MG63 (cell line): Measurements from ENCODE around the gene CENPP. TPM values are rescaled to one million over a fixed set of nuclear protein-coding genes. Genes with fewer than 3 reads are reported as not detected.

Experiments used
- DNase-seq: peaks from one replicate; pipeline ENCODE4 v3.0.0-alpha.2; 2020
- H3K27me3 ChIP-seq: fragments of 250-450 bp; sonication (Bioruptor Pico); 2 replicates; pipeline ENCODE4 v1.5.1; 2020; ENCODE audit warnings: mild to moderate bottlenecking, moderate library complexity
- H3K36me3 ChIP-seq: fragments of 250-450 bp; sonication (Bioruptor Pico); 2 replicates; pipeline ENCODE4 v1.5.1; 2020; ENCODE audit warnings: mild to moderate bottlenecking, moderate library complexity
- H3K4me3 ChIP-seq: fragments of 250-450 bp; sonication (Bioruptor Pico); 2 replicates; pipeline ENCODE4 v1.5.1; 2020; ENCODE audit warnings: mild to moderate bottlenecking, moderate library complexity
- H3K9me3 ChIP-seq: fragments of 250-450 bp; sonication (Bioruptor Pico); 2 replicates; pipeline ENCODE4 v1.5.1; 2020; ENCODE audit warnings: mild to moderate bottlenecking, moderate library complexity
- total RNA-seq: library from RNA; depleted of rRNA; stranded (reverse); fragments of >200 nt; shearing (Covaris generic); gene quantifications from 2 replicates; pipeline ENCODE4 v1.2.3, GENCODE V29; 2014; ENCODE audit warnings: low replicate concordance

Gene CENPP
- total RNA-seq, 1 experiment from 2014 or later, result 16.2 TPM

DNA sequence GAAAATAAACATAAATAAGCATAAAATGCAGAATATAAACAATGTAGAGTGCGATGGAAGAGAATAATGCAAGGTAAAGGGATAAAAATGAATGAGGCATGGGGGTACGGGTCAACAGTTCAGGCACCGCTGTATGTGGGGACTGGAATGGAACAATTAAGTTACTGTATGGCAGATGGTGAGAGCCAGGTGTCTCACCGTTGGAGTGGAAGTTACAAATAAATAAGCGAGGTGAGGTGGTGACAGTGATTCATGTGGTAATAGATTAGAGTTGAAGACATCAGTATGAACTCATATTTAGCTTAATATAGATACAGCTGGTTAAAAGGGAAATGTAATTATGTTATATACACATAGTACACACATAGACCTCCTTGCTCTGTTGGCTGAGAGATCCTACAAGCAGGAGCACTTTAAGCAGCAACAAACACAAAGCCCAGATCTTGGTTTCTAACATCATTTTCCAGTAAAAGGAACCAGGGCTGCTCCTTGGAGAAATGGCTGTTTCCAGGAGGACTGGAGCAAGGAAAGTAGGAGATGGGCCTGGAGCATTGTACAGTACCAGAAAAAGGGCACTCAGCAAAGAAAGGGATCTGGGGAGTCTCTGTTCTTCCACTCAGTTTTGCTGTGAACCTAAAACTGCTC, 100.9 kb downstream of the CENPP start:
- H3K4me3 ChIP-seq, result no peak overlapping the region
- no peaks in the 10 kb centered on the region for H3K27me3 ChIP-seq
- H3K9me3 ChIP-seq, result no peaks in the 10 kb centered on the region
- no peak for DNase-seq
- no peaks in the 10 kb centered on the region for H3K36me3 ChIP-seq

DNA sequence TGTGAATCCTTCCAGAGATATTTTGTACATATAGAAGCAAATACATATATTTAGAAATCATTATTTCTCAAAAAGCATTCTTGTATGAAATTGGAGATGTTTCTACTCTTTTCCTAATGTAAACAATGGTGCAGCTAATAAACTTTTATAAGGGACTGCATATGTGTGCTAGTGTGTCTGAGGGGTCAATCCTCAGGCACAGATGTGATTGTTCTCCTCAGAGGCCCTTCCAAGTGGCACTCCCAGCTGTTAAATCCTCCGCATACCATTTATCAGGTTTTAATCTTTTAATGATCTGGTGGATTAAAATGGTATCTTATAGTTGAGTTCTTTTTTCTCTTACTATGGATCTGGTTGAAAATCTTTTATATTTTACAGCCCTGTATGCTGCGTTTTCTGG, 104.1 kb downstream of the CENPP start:
- H3K4me3 ChIP-seq, result no peak overlapping the region
- no peak for DNase-seq
- H3K36me3 ChIP-seq, result no peaks in the 10 kb centered on the region
- no peaks in the 10 kb centered on the region for H3K9me3 ChIP-seq
- no peaks in the 10 kb centered on the region for H3K27me3 ChIP-seq

DNA sequence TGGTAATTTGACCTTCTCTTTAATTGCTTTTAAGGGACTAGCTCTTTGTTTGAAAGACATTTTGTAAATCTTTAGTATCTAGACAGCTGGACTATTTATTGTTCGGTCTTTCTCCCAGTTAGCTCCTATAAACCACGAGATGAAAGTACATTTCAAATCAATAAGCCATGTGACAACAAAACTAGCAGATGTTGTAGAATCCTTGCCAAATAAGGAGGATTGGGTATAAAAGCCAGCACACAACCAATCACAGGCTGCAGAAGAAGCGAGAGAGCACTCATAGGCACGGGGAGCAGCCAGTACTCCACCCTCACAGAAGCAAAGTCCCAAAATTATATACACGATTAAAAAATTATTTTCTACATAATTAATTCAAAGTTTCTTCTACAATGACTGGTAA, 106.6 kb downstream of the CENPP start:
- H3K27me3 ChIP-seq, result no peaks in the 10 kb centered on the region
- H3K36me3 ChIP-seq, result no peaks in the 10 kb centered on the region
- no peak overlapping the region for H3K4me3 ChIP-seq
- no peaks in the 10 kb centered on the region for H3K9me3 ChIP-seq
- no peak for DNase-seq

DNA sequence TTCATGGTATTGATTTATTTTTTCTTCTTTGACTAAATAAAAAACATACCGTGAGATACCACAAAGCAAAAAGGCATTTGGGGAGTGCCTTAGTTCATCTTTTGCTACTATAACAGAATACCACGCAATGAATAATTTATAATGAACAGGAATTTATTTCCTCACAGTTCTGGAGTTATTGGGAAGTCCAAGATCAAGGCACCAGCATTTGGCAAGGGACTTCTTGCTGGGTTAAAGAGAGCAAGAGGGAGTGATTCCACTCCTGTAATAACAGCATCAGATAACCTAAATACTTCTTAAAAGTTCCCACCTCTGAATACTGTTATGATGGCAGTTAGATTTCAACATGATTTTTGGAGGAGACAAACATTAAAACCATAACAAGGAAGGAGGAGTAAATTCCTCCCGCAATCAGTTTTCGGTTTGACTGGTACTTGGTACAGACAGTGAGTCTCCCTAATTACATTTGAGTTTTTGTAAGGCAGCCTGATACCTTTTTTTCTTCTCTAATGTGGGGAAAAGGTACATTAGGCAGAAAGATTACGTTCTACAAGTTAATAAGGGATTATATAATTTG, 107.3 kb downstream of the CENPP start:
- no peaks in the 10 kb centered on the region for H3K27me3 ChIP-seq

DNA sequence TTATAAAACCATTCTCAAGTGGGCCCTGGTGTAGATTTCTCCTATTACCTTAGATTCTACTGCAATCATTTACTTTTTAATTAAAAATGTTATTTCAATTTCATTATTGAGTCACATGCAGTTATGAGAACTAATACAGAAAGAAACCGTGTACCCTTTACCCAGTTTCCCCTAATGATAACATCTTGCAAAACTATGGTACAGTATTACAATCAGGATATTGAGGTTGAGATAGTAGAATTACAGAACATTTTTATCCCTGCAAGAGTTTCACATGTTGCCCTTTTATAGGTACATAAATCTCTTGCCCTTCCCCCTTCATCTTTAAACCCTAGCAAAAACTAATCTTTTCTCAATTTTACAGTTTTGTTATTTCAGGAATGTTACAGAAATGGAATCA, 109.5 kb downstream of the CENPP start:
- Histone ChIP-seq H3K27me3 (no peaks in the 10 kb centered on the region), H3K9me3 (no peaks in the 10 kb centered on the region), H3K36me3 (no peaks in the 10 kb centered on the region), H3K4me3 (no peak overlapping the region)
- no peak for DNase-seq

More for the DNA sequence above, 107.3 kb downstream of the CENPP start:
- H3K36me3 ChIP-seq, result no peaks in the 10 kb centered on the region
- no peaks in the 10 kb centered on the region for H3K9me3 ChIP-seq
- DNase-seq, result no peak
- H3K4me3 ChIP-seq, result no peak overlapping the region

DNA sequence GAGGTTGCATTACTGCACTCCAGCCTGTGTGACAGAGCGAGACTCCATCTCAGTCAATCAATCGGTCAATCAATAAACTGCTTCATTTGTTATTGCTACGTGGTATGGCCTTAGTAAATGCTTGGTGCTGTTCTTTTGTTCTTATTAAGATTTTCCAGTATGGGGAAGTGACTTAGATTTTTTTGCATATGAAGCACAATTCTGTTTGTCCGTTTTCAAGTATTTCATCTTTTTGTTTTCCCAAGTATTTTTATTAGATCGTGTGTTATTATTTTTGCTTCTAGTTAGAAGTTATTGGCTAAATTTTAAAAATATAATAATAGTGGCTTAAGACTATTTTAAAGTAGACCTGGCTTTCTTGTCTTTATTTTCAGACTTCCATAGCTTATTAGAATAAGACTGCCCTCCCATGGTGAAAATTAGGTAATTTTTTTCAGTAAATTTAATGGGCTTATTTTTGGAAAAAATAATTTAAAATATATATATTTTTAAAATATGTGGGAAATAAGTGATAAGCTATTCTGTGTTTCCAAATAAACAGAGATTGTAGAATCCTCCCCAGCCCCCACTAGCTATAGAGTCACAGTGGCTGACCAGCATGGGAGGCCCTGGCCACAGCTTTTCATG, 113.3 kb downstream of the CENPP start:
- no peak overlapping the region for H3K4me3 ChIP-seq
- no peak for DNase-seq

DNA sequence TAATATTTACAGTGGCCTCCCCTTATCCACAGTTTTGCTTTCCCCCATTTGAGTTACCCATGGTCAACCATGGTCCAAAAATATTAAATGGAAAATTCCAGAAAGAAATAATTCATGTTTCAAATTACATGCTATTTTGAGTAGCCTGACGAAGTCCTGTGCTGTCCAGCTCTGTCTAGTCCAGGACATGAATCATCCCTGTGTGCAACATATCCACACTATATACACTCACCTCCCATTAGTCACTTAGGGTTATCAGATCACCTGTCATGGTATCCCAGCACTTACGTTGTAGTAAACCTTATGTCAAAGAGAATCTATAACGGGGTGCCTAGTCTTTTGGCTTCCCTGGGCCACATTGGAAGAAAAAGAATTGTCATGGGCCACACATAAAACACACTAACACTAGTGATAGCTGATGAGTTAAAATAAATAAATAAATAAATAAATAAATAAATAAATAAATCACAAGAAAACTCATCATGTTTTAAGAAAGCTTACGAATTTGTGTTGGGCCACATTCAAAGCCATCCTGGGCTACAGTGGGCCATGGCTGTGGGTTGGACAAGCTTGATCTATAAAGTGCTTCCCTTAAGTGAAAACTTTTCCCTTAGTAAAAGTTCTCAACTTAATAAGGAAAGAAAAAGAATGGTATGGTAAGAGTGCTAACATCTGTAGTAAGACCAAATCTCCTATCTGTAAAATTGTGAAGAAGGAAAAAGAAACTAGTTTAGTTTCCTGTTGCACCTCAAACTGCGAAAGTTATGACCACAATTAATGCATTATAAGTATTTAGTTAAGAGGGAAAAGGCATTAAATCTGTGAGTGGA, 114.4 kb downstream of the CENPP start:
- Histone ChIP-seq H3K36me3 (no peaks in the 10 kb centered on the region), H3K4me3 (no peak overlapping the region), H3K9me3 (no peaks in the 10 kb centered on the region), H3K27me3 (no peaks in the 10 kb centered on the region)
- no peak for DNase-seq

More for the DNA sequence above, 113.3 kb downstream of the CENPP start:
- H3K36me3 ChIP-seq, result no peaks in the 10 kb centered on the region
- H3K27me3 ChIP-seq, result no peaks in the 10 kb centered on the region
- H3K9me3 ChIP-seq, result no peaks in the 10 kb centered on the region

DNA sequence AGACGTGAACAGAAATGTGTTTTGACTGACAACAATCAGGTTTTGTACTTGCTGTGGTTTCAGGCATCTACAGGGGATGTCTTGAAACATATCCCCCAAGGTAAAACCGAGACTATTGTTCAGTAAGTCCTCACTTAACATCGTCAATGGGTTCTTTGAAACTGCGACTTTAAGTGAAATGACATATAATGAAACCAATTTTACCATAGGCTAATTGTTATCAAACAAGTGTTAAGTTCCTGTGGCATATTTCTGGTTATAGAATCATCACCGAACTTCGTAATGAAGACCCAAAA, 114.9 kb downstream of the CENPP start:
- no peak for DNase-seq
- Histone ChIP-seq H3K27me3 (no peaks in the 10 kb centered on the region), H3K4me3 (no peak overlapping the region), H3K9me3 (no peaks in the 10 kb centered on the region), H3K36me3 (no peaks in the 10 kb centered on the region)

DNA sequence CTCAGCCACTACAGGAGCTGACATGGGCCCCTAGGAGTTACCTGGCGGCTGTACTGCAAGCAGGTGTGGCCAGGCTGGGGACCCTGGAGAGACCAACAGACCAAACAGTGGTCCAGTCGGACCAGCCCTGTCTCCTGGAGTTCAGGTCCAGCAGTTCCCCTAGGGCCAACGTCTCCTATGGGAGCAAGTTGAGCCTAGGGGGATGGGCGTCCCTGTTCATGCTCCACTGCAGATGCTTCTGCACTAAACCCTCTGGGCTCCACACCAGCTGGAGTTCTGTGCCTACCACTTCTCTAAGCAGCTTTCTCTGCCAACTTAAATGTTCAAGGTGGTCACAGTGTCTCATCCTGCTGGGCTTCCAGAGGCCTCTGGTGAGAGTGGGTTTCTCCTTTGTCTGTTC, 119.1 kb downstream of the CENPP start:
- no peaks in the 10 kb centered on the region for H3K36me3 ChIP-seq
- DNase-seq, result no peak
- H3K4me3 ChIP-seq, result no peak overlapping the region
- no peaks in the 10 kb centered on the region for H3K9me3 ChIP-seq
- no peaks in the 10 kb centered on the region for H3K27me3 ChIP-seq

DNA sequence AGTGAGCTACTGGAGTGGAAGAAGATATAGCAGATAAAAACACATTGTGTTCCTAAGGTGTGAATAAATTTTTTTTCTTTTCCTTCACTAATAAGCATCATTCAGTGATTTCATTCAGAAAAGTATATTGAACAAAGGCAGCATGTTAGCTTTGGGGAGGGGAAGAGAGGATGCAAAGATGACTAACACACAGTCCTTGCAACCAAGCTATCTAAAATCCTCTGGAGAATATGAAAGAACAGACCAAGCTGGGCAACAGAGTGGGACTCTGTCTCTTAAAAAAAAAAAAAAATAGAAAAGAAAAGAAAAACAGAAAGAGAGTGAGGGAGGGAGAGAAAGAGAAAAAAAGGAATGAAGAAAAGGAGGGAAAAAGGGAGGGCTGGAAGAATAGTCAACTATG, 120.8 kb downstream of the CENPP start:
- Histone ChIP-seq H3K9me3 (no peaks in the 10 kb centered on the region), H3K4me3 (no peak overlapping the region), H3K36me3 (no peaks in the 10 kb centered on the region), H3K27me3 (no peaks in the 10 kb centered on the region)
- no peak for DNase-seq

DNA sequence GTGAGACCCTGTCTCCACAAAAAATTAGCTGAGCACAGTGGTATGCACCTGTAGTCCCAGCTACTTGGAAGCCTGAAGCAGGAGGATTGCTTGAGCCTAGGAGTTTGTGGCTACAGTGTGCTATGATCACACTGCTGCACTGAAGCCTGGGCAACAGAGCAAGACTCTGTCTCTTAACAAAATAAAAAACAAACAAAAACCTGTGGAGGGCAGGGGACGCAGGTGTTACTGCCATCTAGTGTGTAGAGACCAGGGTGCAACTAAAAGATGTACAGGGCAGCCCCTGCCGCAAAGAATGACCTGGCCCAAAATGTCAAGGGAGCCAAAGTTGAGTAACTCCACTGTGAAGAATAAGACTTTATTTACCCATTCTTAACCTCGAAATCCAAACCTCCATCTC, 129.5 kb downstream of the CENPP start:
- H3K9me3 ChIP-seq, result no peaks in the 10 kb centered on the region
- no peak for DNase-seq
- no peaks in the 10 kb centered on the region for H3K36me3 ChIP-seq
- H3K27me3 ChIP-seq, result no peaks in the 10 kb centered on the region
- no peak overlapping the region for H3K4me3 ChIP-seq

DNA sequence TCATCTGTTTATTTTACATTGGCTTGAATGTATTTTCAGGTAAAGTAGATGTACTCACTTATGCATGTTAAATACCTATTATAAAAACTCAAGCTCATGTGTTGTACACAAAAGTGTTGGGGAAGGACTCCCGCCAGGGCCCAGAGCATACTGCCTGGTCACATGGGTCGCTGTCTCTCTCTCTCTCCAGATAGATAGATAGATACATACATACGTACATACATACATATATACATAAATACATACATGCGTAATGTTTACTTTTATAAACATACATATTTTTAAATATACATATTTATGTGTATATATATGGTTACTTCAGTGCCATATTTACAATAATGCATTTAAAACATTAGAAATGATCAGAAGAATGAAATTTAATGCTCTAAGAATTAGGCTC, 131.8 kb downstream of the CENPP start:
- Histone ChIP-seq H3K4me3 (no peak overlapping the region), H3K36me3 (no peaks in the 10 kb centered on the region), H3K9me3 (no peaks in the 10 kb centered on the region), H3K27me3 (no peaks in the 10 kb centered on the region)
- DNase-seq, result no peak

DNA sequence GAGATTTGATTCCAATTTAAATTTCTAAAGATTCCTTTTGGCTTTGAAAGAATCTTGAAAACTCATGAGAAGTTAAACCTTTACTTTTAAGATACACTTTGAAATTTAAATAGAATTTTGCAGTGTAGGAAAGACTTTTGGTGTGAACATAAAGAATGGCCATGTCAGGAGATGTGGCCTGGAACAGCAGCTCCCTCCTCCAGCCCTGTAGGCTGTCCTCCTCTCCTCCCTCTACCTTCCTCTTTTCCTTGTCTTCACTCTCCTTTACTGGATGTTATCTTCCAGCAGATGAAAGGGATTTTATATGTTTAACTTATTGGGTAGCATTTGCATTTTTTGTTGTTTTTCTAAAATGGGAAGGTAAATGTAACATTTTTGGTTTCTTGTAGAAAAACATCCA, 137.6 kb downstream of the CENPP start:
- Histone ChIP-seq H3K27me3 (no peaks in the 10 kb centered on the region), H3K9me3 (no peaks in the 10 kb centered on the region), H3K36me3 (no peaks in the 10 kb centered on the region), H3K4me3 (no peak overlapping the region)
- DNase-seq, result no peak

DNA sequence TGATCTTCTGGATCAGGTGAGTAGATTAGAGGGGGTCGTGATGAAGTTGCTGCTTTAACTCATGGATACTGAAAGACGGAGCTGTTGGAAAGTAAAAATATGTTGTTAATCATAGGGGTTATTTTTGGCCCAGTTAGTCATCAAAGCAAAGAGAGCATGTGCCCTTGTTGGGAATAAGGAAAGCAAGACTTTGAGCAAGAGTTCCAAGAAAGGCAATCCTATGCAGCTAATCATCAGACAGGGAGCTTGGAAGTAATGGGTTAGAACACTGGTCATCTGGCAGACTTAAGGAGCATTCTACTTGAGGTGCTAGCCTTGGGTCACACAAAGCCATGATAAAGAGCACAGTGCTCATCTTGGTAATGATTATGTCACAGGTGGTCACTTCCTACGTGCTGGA, 138.2 kb downstream of the CENPP start:
- no peaks in the 10 kb centered on the region for H3K9me3 ChIP-seq
- H3K4me3 ChIP-seq, result no peak overlapping the region
- H3K27me3 ChIP-seq, result no peaks in the 10 kb centered on the region
- H3K36me3 ChIP-seq, result no peaks in the 10 kb centered on the region
- no peak for DNase-seq

DNA sequence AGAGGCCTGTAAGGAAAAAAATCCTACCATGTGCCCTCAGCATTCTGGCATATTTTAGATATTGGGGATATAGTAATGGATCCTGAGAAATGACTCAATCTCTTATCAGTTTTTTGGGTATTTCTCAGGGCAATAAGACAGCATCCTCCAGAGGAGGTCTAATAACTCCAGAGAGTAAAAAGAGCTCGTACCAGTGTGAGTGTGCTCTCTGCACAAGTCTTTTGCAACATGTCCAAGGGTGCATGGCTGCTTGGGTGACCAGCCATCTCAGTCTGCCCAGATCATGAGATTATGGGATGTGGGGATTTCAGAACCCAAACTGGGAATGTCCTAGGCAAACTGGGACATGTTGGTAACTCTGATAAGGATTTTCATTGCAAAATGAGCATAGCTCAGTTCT, 141.3 kb downstream of the CENPP start:
- H3K4me3 ChIP-seq, result no peak overlapping the region
- no peaks in the 10 kb centered on the region for H3K36me3 ChIP-seq
- no peak for DNase-seq
- no peaks in the 10 kb centered on the region for H3K9me3 ChIP-seq
- H3K27me3 ChIP-seq, result no peaks in the 10 kb centered on the region

DNA sequence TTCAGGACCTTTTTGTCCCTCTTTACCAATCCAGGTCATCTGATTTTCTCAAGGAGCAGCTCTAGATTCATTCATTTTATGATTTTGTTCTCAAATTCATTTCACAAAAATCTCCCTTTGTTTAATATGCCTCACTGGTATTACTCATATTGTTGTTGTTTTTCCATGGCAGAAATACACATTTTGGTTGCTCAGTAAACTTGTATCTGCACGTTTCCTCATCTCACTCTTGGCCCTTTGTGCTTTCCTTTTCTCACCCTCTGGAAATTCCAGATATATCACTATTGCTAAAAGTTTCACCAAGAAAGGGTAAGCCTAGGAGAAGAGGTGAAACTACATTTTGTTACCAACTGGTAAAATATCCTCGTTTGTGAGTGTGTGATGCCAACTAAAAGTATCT, 141.8 kb downstream of the CENPP start:
- no peaks in the 10 kb centered on the region for H3K9me3 ChIP-seq
- no peaks in the 10 kb centered on the region for H3K36me3 ChIP-seq
- no peak overlapping the region for H3K4me3 ChIP-seq
- no peak for DNase-seq
- H3K27me3 ChIP-seq, result no peaks in the 10 kb centered on the region

DNA sequence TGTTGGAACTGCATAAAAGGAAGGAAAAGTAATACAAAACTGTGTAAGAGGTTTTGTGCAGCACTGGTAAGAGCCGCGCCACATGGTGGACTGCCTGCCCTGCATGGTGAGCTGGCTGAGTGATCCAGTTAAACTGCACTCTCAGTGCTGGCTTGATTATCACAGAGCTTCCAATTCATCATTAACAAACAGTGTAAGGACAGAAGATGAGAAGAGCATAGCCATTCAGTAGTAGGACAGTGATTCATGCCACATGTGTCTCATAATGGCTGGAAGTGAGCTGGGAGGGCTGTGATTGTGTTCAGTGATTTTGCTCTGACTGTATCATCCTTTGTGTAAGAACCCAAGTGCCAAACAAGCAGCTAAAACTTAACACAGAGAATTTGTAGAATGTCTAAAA, 142.5 kb downstream of the CENPP start:
- DNase-seq, result no peak
- Histone ChIP-seq H3K36me3 (no peaks in the 10 kb centered on the region), H3K4me3 (no peak overlapping the region), H3K9me3 (no peaks in the 10 kb centered on the region), H3K27me3 (no peaks in the 10 kb centered on the region)

DNA sequence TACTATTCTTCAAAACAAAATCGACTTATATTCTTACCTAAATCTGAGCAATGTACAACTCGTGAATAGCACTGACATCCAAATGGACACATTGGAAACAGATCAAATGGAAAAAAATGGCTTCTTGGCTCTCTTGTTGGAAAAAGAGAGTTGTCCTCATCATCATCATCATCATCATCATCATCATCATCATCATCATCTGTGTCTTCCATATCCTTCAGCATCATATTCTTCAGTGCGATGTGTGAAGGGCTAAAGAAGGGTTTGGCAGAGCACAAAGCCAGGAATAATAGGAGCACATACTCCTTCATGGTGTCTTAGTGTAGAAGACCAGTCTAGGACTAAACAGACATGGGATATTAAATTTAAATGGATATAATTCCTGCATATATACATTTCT, 148.8 kb downstream of the CENPP start:
- H3K27me3 ChIP-seq, result no peaks in the 10 kb centered on the region
- no peak for DNase-seq
- no peak overlapping the region for H3K4me3 ChIP-seq
- H3K36me3 ChIP-seq, result no peaks in the 10 kb centered on the region
- no peaks in the 10 kb centered on the region for H3K9me3 ChIP-seq
